GM06990 (cell line): ENCODE data around the gene JARID2.

Source experiments
- DNase-seq: peaks from one replicate; pipeline ENCODE4 v3.0.0-alpha.2; 2011; ENCODE audit not compliant: insufficient read length; ENCODE audit errors: extremely low read depth
- H3K27me3 ChIP-seq: replicated peaks from 2 replicates; pipeline ENCODE4 v1.6.0; 2011; ENCODE audit warnings: low read length; ENCODE audit not compliant: control insufficient read depth, insufficient read depth
- H3K36me3 ChIP-seq: 2 replicates; pipeline ENCODE4 v1.5.1; 2011; ENCODE audit warnings: low read length; ENCODE audit not compliant: control insufficient read depth, insufficient read depth
- H3K4me3 ChIP-seq: replicated peaks from 2 replicates; pipeline ENCODE4 v1.5.1; 2011; ENCODE audit warnings: low read depth, mild to moderate bottlenecking, control low read depth, low read length
- TF ChIP-seq, protein P1 (sequence below): IDR thresholded peaks from 2 replicates; pipeline ENCODE4 v1.5.1; 2011; ENCODE audit warnings: low read length, control low read depth, mild to moderate bottlenecking, inconsistent platforms; ENCODE audit not compliant: insufficient read depth, poor library complexity, severe bottlenecking

JARID2 gene

GRCh38 chr6:15470746-15471145, 224.9 kb downstream of the JARID2 start:
- H3K27me3 ChIP-seq, result no peaks in the 10 kb centered on the region
- peaks cover 8% of the 10 kb centered on the region for H3K36me3 ChIP-seq
- no peak for DNase-seq
- no peak overlapping the region for H3K4me3 ChIP-seq
- TF ChIP-seq, protein P1, sequence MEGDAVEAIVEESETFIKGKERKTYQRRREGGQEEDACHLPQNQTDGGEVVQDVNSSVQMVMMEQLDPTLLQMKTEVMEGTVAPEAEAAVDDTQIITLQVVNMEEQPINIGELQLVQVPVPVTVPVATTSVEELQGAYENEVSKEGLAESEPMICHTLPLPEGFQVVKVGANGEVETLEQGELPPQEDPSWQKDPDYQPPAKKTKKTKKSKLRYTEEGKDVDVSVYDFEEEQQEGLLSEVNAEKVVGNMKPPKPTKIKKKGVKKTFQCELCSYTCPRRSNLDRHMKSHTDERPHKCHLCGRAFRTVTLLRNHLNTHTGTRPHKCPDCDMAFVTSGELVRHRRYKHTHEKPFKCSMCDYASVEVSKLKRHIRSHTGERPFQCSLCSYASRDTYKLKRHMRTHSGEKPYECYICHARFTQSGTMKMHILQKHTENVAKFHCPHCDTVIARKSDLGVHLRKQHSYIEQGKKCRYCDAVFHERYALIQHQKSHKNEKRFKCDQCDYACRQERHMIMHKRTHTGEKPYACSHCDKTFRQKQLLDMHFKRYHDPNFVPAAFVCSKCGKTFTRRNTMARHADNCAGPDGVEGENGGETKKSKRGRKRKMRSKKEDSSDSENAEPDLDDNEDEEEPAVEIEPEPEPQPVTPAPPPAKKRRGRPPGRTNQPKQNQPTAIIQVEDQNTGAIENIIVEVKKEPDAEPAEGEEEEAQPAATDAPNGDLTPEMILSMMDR, result no peak

DNA sequence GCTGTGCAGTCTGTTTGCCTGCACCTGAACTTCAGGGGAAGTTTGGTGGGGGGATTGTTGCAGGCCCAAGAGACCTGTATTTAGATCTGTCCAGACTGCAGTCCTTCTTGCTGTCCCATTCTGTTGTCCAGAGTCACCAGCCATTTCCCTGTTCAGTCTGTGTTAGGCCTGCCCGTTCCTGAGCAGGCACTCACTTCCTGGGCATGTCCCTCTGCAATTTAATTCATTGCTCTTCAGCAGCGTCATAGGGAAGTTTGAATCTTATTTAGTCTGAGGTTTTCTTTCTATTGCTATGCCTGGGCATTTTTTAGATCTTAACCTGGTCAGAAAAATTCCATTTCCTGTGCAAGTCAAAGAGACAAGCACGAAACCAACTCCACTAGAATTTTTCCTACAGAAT, 226.8 kb downstream of the JARID2 start:
- no peak overlapping the region for H3K4me3 ChIP-seq
- peaks cover 10% of the 10 kb centered on the region for H3K36me3 ChIP-seq
- no peaks in the 10 kb centered on the region for H3K27me3 ChIP-seq
- TF ChIP-seq, protein P1, result no peak
- DNase-seq, result no peak

- TF ChIP-seq, protein P1, result no peak
- no peak overlapping the region for H3K4me3 ChIP-seq
- H3K36me3 ChIP-seq, result peaks cover 10% of the 10 kb centered on the region
- DNase-seq, result no peak
- no peaks in the 10 kb centered on the region for H3K27me3 ChIP-seq
These were observed 227.3 kb downstream of the JARID2 start for GRCh38 chr6:15473174-15473573.

- H3K36me3 ChIP-seq, result peaks cover 8% of the 10 kb centered on the region
- no peak for DNase-seq
- no peaks in the 10 kb centered on the region for H3K27me3 ChIP-seq
- TF ChIP-seq, protein P1, result no peak
- H3K4me3 ChIP-seq, result no peak overlapping the region
These were observed 227.9 kb downstream of the JARID2 start for GRCh38 chr6:15473741-15474161.

GRCh38 chr6:15474196-15474595, 228.3 kb downstream of the JARID2 start:
- Histone ChIP-seq H3K27me3 (no peaks in the 10 kb centered on the region), H3K36me3 (peaks cover 8% of the 10 kb centered on the region), H3K4me3 (no peak overlapping the region)
- TF ChIP-seq, protein P1, result no peak
- no peak for DNase-seq

DNA sequence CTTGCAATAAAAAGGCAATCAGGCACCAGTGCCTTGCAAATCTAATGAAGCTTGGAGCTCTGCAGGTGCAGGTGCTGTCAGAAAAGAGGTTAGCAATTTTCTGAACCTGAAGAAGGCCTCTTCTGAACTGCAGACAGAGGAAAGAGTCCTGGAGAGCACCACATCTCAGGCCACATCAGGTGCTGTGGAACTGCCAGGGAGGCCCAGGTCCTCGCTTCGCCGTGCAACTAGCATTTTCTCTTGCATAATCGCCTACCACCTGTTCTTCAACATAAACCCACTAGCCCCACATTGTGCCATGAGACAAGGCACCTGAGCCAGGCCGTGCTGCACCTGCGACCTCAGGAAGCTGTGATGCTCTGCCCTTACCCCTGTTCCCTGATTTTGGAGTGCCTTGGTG, 229.4 kb downstream of the JARID2 start:
- no peaks in the 10 kb centered on the region for H3K27me3 ChIP-seq
- TF ChIP-seq, protein P1, result no peak
- peaks cover 6% of the 10 kb centered on the region for H3K36me3 ChIP-seq
- DNase-seq, result no peak
- H3K4me3 ChIP-seq, result no peak overlapping the region
